Left hindlimb (tissue), 1 donor: Measurements from ENCODE around the gene GGA2.
"Not testable (repeated sequence)": the region's sequence is repeated elsewhere in the genome, so short reads cannot be mapped to it uniquely, and the experiment has no call there.

ENCODE experiments used
- DNase-seq: peaks from one replicate; pipeline ENCODE4 v3.0.0-alpha.2; 2018

The GGA2 gene

DNA sequence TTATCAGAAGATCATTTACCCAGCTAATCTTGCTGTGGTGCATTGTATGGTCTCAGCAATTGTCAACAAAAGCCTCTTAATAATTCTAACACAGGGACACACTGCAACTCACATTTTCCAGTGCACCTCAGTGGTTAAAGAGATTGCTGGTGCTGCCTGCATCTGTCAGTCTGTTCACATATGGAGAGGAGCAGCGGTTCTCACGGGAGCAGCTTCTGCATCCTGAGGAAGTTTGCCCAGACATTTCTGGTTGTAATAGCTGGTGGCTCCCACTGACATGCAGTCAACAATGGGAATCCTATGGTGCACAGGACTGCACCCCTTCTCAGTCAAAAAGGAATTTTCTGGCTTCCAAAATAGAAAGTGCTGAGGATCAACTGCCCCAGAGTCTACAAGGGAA is 7.8 kb downstream of the GGA2 start:
- no peak for DNase-seq

DNA sequence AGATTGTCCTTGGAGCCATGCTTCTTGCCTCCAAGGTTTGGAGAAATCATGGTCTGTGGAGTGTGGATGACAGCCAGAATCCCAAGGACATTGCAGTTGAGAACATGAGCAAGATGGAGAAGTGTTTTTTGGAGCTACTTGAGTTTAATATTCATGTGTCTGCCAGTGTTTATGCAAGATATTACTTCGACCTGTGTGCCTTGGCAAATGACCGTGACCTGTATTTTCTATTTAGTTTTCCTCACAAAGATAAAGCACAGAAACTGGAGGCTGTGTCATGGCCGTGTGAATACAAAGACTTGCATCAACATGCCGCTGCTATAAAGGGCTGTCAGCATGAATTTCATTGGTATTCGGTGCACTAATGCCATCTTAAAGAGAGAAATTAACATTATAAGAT is 9.0 kb downstream of the GGA2 start:
- no peak for DNase-seq

DNA sequence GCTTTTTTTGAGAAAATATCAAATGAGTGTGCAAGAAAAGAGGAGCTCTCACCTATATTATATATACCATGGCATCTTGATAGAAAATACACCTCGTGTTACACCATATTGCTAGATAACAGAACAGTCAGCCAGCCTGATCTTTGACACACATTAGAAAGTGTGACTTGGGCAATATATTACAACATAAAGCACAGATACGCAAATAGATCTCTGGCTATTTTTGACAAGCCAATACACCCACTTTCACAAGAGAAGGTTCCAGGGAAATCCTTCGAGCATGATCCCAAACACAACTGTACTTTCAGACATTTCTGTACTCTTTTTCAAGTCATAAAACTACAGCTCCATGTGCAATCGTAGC is 9.4 kb downstream of the GGA2 start:
- DNase-seq, result no peak

DNA sequence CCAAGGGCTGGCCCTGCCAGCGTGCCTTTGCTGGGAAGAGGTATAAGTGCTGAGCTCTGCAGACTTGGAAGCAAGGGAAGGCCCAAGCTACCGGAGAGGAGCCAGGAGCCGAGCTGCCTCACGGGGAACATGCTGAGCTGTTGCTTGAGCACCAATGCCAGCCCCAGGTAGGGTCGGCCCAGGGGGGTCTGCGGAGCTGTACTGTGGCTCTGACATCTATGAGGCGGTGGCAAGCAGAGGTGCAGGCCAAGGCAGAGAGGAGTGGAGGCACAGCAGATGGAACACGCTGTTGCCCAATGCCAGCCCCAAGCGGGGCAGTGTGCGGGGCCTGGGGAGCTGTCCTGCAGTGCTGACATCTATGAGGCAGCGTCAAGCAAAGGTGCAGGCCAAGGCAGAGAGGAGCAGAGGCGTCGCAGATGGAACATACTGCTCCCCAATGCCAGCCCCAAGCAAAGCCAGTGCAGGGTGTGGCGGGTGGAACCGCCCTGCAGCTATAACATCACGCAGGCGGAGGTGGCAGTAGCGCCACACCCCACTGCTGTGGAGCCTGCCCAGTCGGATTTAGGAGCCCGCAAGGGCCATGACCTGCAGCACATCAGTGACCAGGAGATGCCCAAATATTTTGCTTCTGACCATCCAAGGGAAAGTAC is 10.0 kb downstream of the GGA2 start:
- DNase-seq, result no peak

DNA sequence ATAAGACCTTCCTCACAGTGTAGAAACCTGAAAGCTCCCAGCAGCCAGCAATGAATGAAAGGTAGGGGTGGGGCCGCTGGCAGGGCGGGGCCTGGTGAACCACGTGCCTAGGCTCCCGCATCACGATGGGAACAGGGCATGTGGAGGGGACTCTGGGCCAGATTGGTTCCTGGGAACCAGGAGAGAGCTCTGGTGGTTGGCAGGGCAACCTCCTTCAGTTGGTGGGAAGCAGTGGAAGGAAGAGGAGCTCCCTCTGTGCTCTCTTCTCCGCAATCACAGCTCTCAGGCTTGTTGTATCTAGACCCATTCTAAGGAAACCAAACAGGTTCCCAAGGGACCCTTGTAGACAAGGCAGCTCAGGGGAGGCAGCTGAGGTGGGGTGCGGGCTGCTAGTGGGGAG is 10.5 kb downstream of the GGA2 start:
- no peak for DNase-seq

DNA sequence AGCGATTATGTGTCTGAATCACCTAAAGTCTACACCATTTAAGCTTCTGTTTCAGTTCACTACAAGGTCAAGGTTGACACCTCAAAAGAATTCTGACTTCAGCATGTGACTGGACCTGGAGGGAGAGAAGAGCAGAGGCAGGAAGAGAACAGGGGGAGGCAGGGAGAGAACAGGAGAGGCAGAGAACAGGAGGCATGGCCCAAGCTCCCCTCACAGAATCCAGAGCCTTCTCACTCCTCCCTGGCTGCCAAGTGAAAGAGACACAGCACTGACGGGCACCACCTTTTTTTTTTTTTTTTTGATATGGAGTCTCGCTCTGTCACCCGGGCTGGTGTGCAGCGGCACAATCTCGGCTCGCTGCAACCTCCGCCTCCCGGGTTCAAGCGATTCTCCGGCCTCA is 11.4 kb downstream of the GGA2 start:
- DNase-seq, result no peak

DNA sequence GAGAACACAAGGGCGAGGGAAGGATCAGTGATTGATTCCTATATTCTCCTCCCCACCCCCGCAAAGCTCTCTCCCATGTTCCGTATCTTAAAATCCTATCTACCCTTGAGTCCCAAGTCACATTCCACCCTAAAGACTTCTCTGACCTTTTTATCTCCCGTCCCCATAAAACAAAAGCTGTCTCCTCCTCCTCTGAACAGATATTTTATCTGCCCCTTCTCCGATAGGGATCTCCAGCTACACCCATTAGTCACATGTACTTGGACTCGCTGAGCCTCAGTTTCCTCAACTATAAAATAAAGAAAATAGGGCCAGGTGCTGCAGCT is 12.8 kb downstream of the GGA2 start:
- DNase-seq, result no peak

DNA sequence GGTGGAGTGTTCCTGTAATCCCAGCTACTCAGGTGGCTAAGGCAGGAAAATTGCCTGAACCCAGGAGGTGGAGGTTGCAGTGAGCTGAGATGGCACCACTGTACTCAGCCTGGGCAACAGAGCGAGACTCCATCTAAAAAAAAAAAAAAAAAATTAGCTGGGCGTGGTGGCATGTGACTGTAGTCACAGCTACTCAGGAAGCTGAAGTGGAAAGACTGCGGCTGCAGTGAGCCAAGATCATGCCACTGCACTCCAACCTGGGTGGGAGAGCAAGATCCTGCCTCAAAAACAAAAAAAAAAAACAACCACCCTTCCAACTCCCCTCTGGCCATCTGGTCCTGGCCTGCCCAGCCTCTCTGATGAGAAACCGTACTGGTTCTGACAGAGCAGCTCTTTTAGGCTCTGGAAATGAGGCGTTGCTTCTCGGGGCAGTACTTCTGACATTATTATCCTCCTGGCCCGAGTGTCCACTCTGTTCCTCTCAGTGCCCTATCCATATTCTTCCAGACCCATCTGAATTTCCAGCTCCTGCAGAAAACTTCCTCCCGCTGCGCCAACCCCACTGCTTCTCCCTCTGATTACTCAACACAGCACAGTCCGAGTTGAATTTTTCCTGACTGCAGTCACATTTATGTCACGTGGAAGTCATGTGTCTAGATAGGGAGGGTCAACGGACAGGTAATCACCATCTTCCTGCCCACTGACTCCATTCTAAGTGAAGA is 13.3 kb downstream of the GGA2 start:
- no peak for DNase-seq

DNA sequence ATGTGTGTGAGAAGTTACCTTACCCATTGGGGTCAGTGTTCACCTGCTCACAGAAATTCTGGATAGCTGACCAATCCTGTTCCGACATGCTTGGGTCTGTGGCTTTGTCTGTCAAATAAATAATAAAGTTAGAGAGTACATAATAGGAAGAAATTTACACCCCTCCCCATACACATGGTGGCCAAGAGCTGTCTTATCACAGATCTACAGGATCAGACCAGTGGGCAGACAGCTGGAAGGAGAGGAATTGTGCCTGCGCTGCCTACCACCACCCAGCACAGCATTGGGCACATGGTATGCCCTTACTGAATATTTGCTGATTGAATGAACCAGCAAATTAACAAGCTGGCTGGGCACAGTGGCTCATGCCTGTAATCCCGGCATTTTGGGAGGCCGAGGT is 14.6 kb downstream of the GGA2 start:
- DNase-seq, result no peak

DNA sequence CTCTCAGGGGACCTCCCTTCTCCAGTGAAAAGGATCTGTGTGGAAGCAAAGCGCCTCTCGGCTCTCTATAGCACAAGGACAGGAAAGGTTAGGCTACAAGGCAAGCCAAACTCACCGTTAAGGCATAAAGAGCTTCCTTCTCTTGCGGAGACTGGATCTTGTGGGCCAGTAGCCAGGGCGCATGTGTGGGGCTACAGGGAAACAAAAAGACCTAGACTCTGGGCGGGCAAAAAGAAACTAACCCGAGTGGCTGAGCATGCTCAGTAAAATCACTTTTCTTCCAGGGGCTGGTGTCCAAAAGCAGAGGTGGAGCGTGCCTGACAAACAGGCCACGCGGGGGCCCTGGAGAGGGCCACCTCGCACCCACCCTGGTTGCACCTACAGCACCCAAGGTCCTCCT is 16.1 kb downstream of the GGA2 start:
- DNase-seq, result no peak

DNA sequence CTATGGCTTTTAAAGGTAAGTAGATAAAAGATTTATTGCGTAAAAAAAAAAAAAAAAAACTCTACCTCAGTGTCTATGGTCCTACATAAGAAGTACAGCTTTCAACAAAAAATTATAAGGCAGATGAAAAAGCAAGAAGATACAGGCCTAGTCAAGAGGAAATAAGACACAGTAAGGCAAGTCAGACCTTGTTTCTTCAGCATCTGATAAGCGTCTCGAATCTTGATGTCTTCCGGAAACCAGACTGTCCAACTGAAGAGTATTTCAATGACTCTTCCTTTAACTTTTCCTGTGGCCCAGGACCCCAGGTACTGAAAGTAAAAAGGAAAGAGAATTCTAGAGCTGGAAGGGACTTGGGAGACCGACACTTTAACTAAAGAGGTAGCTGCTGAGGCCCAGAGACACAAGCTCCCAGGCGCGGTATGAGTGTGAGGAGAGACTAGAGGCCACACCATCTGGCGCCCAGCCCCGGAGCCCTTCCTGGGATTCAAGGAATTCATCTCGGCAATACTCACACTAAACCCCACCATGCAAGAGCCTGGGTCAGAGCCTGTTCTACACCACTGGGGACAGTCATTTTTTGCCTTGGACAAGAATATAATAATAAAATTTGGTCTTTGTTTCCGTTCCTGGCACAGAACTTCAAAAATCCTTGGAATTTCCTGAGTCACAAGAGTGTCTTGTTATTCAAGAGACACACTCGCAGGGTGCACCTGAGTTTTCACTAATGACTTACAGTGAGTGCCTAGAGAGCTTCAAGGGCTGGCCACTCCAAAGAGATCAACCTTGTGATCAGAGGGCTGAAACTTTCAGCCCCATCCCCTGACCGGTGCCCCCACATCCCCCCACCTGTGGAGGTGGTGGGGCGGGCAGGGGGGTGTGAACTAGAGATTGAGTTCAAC is 18.6 kb downstream of the GGA2 start:
- DNase-seq, result no peak

DNA sequence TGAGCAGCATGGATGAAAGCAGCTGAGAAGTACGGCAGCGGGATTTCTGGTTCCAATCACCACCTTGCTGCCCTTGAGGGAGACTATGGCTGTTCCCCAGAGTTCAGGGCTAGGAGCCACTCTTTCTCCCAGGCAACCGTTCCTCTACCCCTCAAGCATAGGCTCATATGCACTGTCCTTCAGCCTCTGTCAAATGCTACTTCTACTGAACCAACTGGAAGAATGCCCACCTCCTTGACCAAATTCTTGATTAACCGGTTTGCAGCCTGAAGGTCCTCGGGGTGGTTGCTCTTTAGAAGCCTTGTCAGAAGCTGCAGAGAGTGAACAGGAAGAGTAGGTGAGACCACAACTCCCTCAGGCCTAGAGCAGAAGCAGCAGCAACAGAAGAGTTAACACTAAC is 23.8 kb downstream of the GGA2 start:
- no peak for DNase-seq

DNA sequence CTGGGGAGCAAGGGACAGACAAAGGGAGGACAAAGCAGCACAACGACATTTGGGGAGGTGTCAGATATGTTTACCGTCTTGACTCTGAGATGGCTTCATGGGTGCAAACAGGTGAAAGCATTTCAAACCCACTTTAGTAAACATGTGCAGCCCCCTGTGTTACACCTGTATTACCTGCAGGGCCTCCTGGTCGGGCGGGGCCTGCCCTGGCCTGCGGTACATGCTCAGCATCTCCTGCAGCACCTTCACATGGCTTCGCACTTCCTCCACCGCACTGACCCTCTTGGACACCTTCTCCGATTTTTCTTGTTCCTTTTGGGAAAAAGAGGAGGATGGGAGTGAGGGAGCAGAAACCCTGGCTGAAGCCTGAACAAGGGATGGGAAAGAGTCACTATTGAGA is 24.5 kb downstream of the GGA2 start:
- no peak for DNase-seq

DNA sequence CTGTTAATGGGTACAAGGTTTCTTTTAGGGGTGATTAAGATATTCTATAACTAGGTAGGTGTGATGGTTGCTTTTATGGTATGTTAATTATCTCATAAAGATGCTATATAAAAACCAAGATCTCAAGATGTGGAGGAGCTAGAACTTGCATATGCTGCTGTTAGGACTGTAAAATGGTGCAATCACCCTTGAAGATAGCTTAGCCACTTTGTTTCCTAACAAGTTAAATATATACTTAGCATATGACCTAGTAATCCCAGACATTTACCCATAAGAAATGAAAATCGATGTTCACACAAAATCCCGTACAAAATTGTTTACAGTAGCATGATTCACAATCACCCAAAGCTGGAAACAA is 25.1 kb downstream of the GGA2 start:
- no peak for DNase-seq

DNA sequence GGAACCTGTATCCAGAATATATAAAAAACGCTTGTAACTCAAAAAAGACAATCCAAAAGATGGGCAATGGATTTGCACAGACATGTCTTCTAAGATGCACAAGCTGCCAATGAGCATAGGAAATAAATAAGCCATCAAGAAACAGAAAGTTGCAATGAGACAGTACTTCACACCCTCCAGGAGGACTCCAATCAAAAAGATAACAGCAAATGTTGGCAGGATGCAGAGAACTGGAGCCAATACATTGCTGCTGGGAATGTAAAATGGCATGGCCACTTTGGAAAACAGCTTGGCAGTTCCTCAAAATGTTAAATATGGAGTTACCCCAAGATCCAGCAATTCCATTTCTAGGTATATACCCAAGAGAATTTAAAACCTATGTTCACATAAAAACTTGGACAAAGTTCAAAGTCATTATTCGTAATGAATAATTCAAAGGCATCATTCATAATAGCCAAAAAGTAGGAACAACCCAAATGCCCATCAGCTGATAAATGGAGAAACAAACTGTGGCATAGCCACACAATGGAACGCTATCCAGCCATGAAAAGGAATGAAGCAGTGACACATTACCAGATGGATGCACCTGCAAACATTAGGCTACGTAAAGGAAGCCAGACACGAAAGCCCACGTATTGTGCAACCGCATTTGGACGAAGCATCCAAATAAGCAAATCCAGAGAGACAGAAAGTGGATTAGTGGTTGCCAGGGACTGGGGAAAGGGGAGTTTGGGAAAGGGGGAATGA is 25.6 kb downstream of the GGA2 start:
- no peak for DNase-seq

DNA sequence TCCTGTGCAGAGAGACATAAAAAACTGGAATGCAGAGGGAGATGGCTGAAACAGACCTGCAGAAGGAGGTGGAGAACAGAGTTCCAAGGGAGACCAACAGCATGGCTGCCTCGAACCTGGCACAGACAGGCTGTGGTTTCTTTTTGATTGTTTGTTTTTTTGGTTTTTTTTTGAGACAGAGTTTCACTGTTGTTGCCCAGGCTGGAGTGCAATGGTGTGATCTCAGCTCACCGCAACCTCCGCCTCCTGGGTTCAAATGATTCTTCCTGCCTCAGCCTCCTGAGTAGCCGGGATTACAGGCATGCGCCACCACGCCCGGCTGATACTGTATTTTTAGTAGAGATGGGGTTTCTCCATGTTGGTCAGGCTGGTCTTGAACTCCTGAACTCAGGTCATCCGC is 26.8 kb downstream of the GGA2 start:
- not testable (repeated sequence) for DNase-seq

DNA sequence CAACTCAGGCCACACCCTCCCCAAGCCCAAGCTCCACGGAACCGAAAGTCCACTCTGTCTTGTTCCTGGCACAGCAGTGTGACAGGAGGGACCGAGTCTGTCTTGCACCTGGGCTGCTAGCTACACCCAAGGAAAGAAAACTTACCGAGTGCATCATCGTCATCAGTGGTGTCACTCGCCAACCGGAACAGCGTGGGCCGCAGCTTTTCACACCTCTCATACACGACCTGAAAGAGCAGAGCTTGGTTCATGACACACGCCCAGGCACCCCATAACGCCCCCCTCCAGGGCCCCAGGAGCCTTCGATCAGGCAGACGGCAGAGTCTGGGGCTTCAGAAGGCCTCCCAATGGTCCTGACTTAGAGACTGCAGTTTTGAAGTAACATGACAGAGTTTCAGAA is 27.5 kb downstream of the GGA2 start:
- no peak for DNase-seq

DNA sequence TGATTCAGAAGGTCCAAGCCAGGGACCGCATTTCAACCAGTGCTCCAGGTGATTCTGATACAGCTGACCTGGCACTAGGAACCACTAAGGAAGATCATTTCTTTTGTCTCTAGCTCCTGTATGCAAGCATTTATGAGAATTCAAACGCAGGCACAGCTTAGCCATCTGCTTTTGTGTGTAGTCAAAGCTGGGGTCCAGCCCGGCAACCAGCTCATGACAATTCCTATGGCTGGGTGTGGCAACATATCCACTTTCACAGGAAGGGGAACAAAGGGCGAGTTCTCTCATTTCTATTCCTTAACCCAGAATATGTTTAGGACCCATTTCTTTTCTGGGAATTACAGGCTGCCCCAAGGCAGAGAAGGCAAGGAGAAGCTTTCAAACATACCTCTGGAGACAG is 30.0 kb downstream of the GGA2 start:
- DNase-seq, result no peak

DNA sequence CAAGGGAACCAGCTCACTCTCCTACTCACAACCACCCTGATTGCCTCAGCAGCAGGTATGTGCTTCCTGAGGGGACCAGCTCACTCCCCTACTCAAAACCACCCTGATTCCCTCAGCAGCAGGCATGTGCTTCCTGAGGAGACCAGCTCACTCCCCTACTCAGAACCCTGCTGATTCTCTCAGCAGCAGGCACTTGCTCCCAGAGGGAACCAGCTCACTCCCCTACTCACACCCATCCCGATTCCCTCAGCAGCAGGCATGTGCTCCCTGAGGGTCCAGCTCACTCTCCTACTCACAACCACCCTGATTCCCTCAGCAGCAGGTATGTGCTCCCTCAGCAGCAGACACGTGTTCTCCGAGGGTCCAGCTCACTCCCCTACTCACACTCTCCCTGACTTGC is 31.2 kb downstream of the GGA2 start:
- no peak for DNase-seq

DNA sequence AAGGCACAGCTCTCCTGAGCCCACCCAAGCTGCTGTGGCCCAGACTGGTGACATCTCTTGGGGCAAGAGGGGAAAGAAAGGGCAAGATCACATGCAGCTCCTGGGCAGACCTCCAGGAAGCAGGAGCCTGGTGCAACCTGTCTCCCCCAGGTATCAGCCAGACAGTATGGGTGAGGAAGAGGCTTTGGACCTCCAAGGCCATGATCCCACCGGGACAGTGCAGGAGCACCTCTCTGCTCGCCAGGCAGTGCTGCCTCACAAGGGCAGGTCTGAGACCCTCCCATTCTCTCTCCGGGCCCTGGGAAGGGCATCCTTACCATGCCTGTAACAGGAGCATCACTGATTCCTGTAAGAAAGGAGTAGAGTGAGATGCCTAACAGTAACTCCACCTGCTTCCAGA is 31.7 kb downstream of the GGA2 start:
- DNase-seq, result no peak

DNA sequence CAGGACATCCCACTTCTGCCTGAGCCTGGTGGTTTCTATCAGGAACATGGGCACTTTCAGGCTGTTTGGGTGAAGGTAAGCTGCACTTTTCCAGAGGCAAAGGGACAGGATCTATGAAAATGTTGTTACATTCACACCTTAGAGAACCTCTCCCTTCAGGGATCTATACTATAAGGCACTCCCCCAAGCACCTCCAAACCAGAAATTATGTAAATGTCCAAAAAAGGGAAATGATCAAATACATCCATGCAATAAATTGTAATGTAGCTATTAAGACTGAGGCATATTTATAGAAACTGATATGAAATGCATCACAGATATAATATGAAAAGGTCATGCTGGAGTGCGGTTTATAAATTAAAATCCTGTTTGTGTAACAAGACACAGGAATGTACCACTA is 34.0 kb downstream of the GGA2 start:
- DNase-seq, result no peak

DNA sequence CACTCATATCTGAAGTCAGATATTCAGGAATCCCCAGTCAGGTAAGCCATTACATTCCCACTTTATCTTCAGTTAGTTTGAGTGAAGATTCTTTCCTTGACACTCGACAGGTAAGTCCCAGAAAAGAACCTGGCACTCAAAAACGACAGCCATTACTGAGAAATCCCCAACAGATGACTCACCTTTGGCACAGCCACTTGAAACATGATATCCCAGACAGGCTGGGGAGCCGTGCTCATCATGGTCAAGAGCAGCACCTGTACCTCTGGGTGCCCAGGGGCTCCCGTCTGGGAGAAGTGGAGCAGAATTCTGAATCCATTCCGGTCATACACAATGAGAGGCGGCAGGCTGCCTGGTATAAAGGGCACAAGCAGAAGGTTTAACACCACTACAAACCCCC is 40.5 kb downstream of the GGA2 start:
- DNase-seq, result no peak

DNA sequence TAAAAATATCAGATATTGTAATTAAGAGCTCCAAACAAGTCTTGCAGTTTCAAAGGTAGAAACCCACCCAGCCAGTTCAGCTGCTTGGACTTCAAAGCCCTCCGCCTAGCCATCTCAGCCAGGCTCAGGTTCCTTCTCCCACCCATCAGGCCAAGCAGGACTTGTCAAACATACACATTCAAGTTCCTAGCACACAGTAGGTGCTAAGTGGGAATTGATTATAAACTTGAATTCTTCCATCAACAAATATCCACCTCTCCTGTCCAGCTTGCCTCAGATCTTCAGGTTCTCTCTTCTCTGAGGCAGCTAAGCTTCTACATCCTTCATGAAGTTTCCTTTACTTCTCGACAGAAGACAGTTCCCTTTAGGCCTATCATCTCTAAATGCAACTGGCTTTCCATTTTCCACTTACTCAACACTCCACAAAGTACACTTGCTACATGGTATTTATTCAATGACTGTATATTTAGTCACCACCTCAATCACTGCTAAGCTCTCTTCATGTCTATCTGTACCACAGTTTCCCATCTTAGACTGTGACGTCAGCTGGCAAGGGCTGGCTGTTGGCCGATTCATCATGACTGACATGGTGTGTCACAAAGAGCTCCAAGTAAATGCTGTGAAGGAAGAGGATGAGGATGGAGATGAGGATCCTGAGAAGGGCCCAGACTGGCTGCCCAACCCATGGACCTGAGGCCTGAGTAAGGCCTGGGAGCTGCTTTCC is 44.0 kb downstream of the GGA2 start:
- DNase-seq, result no peak
